HepG2 (cell line): ENCODE results near the gene TUT1. TPM values are rescaled to one million over a fixed set of nuclear protein-coding genes. Genes with fewer than 3 reads are reported as not detected.
A peak's percentile ranks its signal among the peaks of the same experiment; 100 is the strongest.

ENCODE experiments used
- AFF4 ChIP-seq: sonication (generic); formaldehyde crosslinking; IDR thresholded peaks from 2 replicates; pipeline ENCODE4 v1.4.0; 2020; ENCODE audit warnings: missing genetic modification reagents
- AGO1 ChIP-seq: fragments of 200-400 bp; formaldehyde crosslinking; IDR thresholded peaks from 2 replicates; pipeline ENCODE4 v1.6.1; 2017; ENCODE audit warnings: mild to moderate bottlenecking, low read depth, low read length, moderate library complexity; ENCODE audit not compliant: poor library complexity, severe bottlenecking
- E2F2 ChIP-seq: sonication (generic); formaldehyde crosslinking; IDR thresholded peaks from 2 replicates; pipeline ENCODE4 v1.4.0; 2020; ENCODE audit warnings: missing genetic modification reagents, borderline replicate concordance
- EEA1 ChIP-seq: sonication (generic); formaldehyde crosslinking; IDR thresholded peaks from 2 replicates; pipeline ENCODE4 v1.5.1; 2020; ENCODE audit warnings: mild to moderate bottlenecking, missing genetic modification reagents, borderline replicate concordance
- GTF2F1 ChIP-seq: fragments of 150-350 bp; IDR thresholded peaks from 2 replicates; pipeline ENCODE4 v1.6.1; 2014; ENCODE audit warnings: low read length
- KIAA2018 ChIP-seq: sonication (generic); formaldehyde crosslinking; IDR thresholded peaks from 2 replicates; pipeline ENCODE4 v1.5.0; 2020; ENCODE audit warnings: mild to moderate bottlenecking, missing genetic modification reagents, borderline replicate concordance
- MAFK ChIP-seq, 2 experiments: IDR thresholded peaks in 1 of 2; conservative IDR thresholded peaks in 1 of 2; 2 replicates each; pipeline ENCODE4 v1.6.1; 2011; ENCODE audit warnings: improper control_type of control experiment in 2 of 2, low read length in 2 of 2
- PAWR ChIP-seq: sonication (generic); formaldehyde crosslinking; IDR thresholded peaks from 2 replicates; pipeline ENCODE4 v1.4.0; 2020; ENCODE audit warnings: missing genetic modification reagents, mild to moderate bottlenecking, borderline replicate concordance
- REPIN1 ChIP-seq: sonication (generic); formaldehyde crosslinking; IDR thresholded peaks from 2 replicates; pipeline ENCODE4 v1.8.0; 2022; ENCODE audit warnings: missing genetic modification reagents, low read depth, mild to moderate bottlenecking, borderline replicate concordance
- RNF219 ChIP-seq: sonication (generic); formaldehyde crosslinking; IDR thresholded peaks from 2 replicates; pipeline ENCODE4 v1.5.0; 2020; ENCODE audit warnings: mild to moderate bottlenecking, missing genetic modification reagents
- TEAD2 ChIP-seq: sonication (generic); formaldehyde crosslinking; IDR thresholded peaks from 2 replicates; pipeline ENCODE4 v1.9.0; 2021; ENCODE audit warnings: missing genetic modification reagents
- ZKSCAN1 ChIP-seq: fragments of 150-350 bp; IDR thresholded peaks from 2 replicates; pipeline ENCODE4 v1.6.1; 2014; ENCODE audit warnings: low read length
- polyA plus RNA-seq, 8 experiments: library from polyadenylated mRNA; depleted of rRNA in 3 of 8; stranded (reverse) in 7 of 8; unstranded in 1 of 8; fragments of >200 nt; fragmentation: Illumina TruSeq in 4 of 8; extraction: Trizol in 4 of 8; gene quantifications; 2 replicates each; pipeline versions ENCODE4 v1.2.1 to v1.2.3, GENCODE V29; 2011 to 2016; ENCODE audit warnings: low read depth in 4 of 8, missing spikeins in 1 of 8, mixed read lengths in 1 of 8; ENCODE audit not compliant: insufficient read depth in 1 of 8
- total RNA-seq, 5 experiments: library from RNA; depleted of rRNA; stranded (reverse); fragments of >200 nt; fragmentation: Illumina TruSeq; extraction: Trizol; gene quantifications; 2 replicates each; pipeline ENCODE4 v1.2.3, GENCODE V29; 2016; ENCODE audit warnings: low read depth in 1 of 5

The TUT1 gene
- total and polyA plus RNA-seq, 2 of the 13 experiments (the other 11 are each of a cell fraction or from before 2014, with no cell fraction given): 9.7 to 14.3 TPM

GRCh38 chr11:62573592-62574362 lies 17.5 kb downstream of the TUT1 start, which contains the start of gene EEF1G (continued):
- TF ChIP-seq KIAA2018 (CRISPR knock-in tag): no peak
- no peak for TF ChIP-seq PAWR (CRISPR knock-in tag)
- no peak for TF ChIP-seq AGO1
- TF ChIP-seq ZKSCAN1: no peak
- TF ChIP-seq REPIN1 (CRISPR knock-in tag): peak; percentile 36; the same call in 1 of the 2 replicates
- no peak for TF ChIP-seq E2F2 (CRISPR knock-in tag)
- TF ChIP-seq RNF219 (CRISPR knock-in tag): no peak
- TF ChIP-seq GTF2F1: no peak
- no peak for TF ChIP-seq TEAD2
- TF ChIP-seq EEA1 (CRISPR knock-in tag): no peak
- TF ChIP-seq AFF4 (CRISPR knock-in tag): no peak; the same call in 1 of the 2 replicates
- TF ChIP-seq MAFK (conservative IDR thresholded peaks at IDR 0.05 in 1 of 2, IDR thresholded peaks at IDR 0.05 in 1 of 2; ENCODE audit: low read length in 2 of 2): no peak
